SJSA1 (cell line): Measurements from ENCODE around the gene SAP30BP. TPM values are rescaled to one million over a fixed set of nuclear protein-coding genes. Genes with fewer than 3 reads are reported as not detected.

Experiments
- DNase-seq, 2 experiments: peaks; one replicate each; pipeline ENCODE4 v3.0.0-alpha.2; 2015 to 2020; ENCODE audit warnings: low spot score in 2 of 2, low read depth in 1 of 2
- H3K27ac ChIP-seq: fragments of 250-450 bp; sonication (Bioruptor Pico); 2 replicates; pipeline ENCODE4 v1.5.1; 2020; ENCODE audit warnings: mild to moderate bottlenecking, moderate library complexity
- H3K27me3 ChIP-seq: fragments of 250-450 bp; sonication (Bioruptor Pico); replicated peaks from 2 replicates; pipeline ENCODE4 v1.5.1; 2020; ENCODE audit warnings: mild to moderate bottlenecking, moderate library complexity
- H3K36me3 ChIP-seq: fragments of 250-450 bp; sonication (Bioruptor Pico); 2 replicates; pipeline ENCODE4 v1.5.1; 2020; ENCODE audit warnings: mild to moderate bottlenecking
- H3K4me1 ChIP-seq: fragments of 250-450 bp; sonication (Bioruptor Pico); replicated peaks from 2 replicates; pipeline ENCODE4 v1.6.1; 2021; ENCODE audit warnings: mild to moderate bottlenecking
- H3K4me3 ChIP-seq: fragments of 250-450 bp; sonication (Bioruptor Pico); 2 replicates; pipeline ENCODE4 v1.5.1; 2020; ENCODE audit warnings: mild to moderate bottlenecking
- H3K9me3 ChIP-seq: fragments of 250-450 bp; sonication (Bioruptor Pico); replicated peaks from 2 replicates; pipeline ENCODE4 v1.5.1; 2020; ENCODE audit warnings: mild to moderate bottlenecking
- total RNA-seq: library from RNA; depleted of rRNA; stranded (reverse); fragments of >200 nt; shearing (Covaris generic); gene quantifications from 2 replicates; pipeline ENCODE4 v1.2.3, GENCODE V29; 2014

Gene SAP30BP
- total RNA-seq, 1 experiment from 2014 or later = 90.5 TPM

DNA sequence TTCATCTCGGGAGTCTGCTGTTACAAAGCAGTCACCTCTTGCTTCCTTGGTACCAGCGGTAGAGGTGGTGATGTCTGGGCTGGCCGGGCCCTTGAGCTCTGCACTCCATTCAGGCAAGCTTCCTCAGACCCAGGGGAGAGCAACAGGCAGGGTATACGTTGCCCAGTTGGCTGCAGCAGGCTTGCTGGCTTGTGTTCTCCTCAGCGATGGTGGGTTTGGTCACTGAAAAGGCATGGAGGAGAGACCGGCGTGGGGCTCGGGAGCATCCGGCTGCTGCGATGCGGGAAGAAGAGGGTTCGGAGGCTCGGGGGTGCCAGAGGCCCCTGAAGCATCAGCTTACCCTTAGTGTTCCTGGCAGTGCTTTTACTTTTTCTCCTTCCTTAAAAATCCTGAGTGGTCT lies 25.8 kb downstream of the SAP30BP start:
- no peaks in the 10 kb centered on the region for H3K27me3 ChIP-seq
- peaks cover 74% of the 10 kb centered on the region for H3K36me3 ChIP-seq
- DNase-seq = no peak
- peak overlapping the region; percentile 63 for H3K27ac ChIP-seq
- no peak overlapping the region for H3K4me3 ChIP-seq
- peaks cover 83% of the 10 kb centered on the region for H3K4me1 ChIP-seq
- H3K9me3 ChIP-seq = no peaks in the 10 kb centered on the region

DNA sequence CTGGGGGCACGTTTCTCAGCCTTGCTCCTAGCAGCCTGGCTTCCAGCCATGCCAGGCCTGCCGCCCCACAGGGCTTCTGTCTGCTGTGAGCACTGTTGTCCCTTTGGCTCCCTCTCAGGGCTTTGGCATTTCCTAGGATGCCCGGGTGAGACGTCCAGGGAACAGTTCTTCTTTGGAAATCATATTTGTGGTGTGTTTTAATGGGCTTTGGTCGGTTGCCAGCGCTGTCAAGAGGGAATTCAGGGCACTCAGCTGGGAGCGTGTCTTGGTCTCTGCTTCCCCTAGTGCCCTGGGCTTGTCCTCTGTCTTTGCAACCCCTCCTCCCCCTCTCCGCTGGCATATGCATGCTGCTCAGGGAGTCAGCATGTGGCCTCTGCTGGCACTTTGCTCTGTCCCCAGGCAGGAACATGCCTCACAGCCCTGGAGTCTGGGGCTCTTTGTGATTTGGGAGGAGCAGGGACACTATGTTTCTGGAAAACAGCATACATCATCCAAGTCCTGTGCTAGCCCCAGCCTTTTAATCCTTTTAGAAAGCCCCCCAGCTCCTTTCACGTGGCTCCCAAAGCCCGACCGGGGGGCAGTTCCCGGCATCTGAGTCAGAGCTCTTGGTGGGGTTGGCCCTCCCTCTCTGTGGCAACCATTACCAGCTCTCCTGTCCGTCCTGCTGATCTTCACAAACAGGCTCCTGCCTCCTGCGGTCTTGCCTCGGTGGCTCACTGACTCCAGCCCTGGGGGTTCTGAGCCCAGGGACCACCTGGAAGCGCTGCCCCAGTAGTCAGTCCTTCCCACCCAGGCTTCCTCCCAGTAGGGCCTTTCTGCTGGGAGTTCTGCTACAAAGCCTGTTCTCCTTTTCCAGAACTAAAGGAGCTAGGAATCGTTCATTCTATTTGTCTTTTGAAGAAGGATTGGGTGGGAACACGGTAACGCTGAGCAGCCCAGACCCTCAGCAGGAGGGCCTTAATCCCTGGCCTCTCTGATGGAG lies 26.7 kb downstream of the SAP30BP start:
- H3K4me3 ChIP-seq = no peak overlapping the region
- H3K9me3 ChIP-seq = no peaks in the 10 kb centered on the region

DNA sequence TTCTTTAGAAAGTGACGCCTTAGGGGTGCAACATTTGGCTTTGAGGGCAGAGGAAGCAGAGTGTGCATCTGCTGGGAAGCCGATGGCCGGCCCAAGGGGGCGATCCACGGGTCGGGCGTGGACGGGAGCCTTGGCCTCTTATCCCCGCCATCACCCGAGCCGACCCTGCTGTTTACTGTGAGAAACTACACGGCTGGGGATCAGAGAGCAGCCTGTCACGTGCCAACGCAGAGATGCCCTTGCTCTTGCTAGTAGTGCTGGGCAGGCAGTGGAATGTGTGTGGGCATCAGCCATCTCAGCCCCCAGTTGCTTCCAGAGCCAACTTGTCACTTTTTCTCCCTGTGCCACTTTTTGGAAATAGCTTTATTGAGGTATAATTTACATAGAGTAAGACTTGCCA lies 27.4 kb downstream of the SAP30BP start:
- H3K27ac ChIP-seq = peak overlapping the region; percentile 63
- DNase-seq = no peak
- H3K27me3 ChIP-seq = no peaks in the 10 kb centered on the region
- no peak overlapping the region for H3K4me3 ChIP-seq
- H3K9me3 ChIP-seq = no peaks in the 10 kb centered on the region
- peaks cover 90% of the 10 kb centered on the region for H3K4me1 ChIP-seq
- peaks cover 72% of the 10 kb centered on the region for H3K36me3 ChIP-seq

More for the DNA sequence above, 26.7 kb downstream of the SAP30BP start:
- peak; percentile 97 to 98 for DNase-seq
- H3K36me3 ChIP-seq = peaks cover 68% of the 10 kb centered on the region
- peak overlapping the region; percentile 63 for H3K27ac ChIP-seq
- H3K4me1 ChIP-seq = peaks cover 83% of the 10 kb centered on the region
- no peaks in the 10 kb centered on the region for H3K27me3 ChIP-seq

DNA sequence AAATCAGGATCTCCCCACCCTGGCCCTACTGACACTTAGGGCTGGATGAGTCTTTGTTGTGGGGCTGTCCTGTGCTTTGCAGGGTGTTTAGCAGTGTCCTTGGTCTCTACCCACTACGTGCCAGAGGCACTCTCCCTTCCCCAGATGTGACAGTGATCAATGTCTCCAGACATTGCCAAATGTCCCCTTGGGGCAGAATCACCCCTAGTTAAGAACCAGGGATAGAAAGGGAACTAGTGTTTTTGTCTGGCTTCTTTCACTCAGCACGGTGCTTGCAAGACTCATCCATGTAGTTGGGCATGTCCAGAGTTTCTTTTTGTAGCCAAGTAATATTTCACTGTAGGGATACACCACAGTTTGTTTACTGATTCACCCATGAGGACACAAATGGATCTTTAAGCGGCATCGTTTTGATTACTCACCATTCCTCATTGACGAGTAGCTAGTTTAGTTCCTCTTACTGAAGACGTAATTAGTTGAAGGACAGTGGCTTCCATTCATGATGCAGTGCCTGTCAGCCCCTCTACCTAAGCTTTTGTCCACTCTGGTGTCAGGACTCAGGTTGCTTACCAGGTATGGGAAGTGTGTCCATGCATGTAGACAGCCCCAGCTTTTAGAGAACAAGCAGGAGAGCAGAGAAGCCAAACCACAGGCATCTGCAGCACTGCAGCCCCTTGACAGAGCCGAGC lies 28.1 kb downstream of the SAP30BP start:
- Histone ChIP-seq H3K9me3 (no peaks in the 10 kb centered on the region), H3K4me3 (no peak overlapping the region), H3K36me3 (peaks cover 73% of the 10 kb centered on the region), H3K27ac (peak overlapping the region; percentile 63; the same call in 1 of the 2 replicates), H3K4me1 (peaks cover 95% of the 10 kb centered on the region), H3K27me3 (no peaks in the 10 kb centered on the region)
- DNase-seq = no peak

DNA sequence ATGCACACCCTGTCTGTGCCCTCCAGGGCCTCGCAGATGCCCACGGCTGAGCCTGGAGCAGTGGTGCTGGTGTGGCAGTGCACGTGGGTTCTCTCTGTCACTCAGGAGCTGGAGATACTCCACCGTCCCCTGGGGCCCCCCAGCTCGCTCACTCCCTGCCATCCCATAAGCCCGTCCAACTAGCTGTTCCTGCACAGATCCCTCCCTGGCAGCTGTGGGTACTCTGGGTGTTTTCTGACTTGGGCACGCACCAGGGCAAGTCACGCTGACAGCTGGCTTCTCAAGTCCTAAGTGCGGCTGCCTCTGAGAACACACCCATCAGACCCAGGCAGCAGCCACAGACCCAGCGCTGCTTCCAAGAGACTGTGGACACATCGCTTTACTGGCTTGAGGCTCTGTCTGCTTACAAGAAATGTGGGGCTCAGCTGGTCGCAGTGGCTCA lies 28.7 kb downstream of the SAP30BP start:
- Histone ChIP-seq H3K4me3 (no peak overlapping the region), H3K9me3 (no peaks in the 10 kb centered on the region), H3K27me3 (no peaks in the 10 kb centered on the region), H3K27ac (no peak overlapping the region), H3K4me1 (peaks cover 95% of the 10 kb centered on the region), H3K36me3 (peaks cover 70% of the 10 kb centered on the region)
- DNase-seq = no peak

DNA sequence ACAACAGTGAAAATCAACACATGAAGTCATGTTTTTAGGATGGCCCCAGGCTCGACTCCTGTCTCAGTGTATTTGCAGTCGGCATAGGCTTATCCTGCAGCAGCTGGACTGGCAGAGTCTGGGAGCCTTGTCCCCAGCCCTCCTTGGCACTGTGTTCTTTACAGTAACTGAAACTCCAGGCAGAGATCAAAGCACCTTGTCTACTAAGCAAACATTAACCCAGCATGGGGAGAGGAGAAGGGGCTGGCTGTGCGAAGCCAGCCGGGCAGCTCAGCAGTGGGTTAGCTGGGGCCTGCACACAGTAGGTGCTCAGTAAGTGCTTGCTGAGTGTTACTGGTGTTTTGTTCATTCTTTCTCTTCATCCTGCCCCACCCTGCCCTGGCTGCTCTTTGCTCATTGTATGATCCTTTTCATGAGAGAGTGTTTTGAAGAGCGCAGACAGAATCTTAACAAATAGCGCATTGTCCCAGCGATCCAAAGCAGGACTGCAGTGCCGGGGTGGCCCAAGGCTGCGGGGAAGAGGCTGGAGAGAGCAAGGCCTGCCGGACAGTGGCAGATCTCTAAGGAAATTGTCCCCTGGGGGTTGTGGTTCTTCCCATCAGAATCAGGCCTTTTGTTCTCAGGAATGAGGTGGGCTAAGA lies 30.6 kb downstream of the SAP30BP start:
- Histone ChIP-seq H3K4me1 (peaks cover 85% of the 10 kb centered on the region), H3K4me3 (no peak overlapping the region), H3K9me3 (no peaks in the 10 kb centered on the region), H3K36me3 (peaks cover 70% of the 10 kb centered on the region), H3K27me3 (no peaks in the 10 kb centered on the region), H3K27ac (peak overlapping the region; percentile 31)
- DNase-seq = peak; percentile 89 to 92

DNA sequence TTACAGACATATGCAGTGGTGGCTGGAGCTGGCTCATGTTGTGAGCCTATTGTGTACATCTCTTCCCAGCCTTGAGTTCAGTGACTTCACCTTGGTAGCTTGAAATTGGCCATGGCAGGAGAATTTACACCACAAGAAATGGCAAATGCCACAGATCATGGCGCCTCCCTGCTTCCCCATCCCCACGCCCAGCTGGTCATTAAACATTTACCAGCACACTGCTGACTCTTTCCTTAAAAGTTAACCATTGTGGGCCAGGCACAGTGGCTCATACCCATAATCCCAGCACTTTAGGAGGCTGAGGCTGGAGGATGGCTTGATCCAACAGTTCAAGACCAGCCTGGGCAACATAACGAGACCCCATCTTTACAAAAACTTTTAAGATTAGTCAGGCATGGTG lies 31.5 kb downstream of the SAP30BP start:
- Histone ChIP-seq H3K4me1 (peaks cover 83% of the 10 kb centered on the region), H3K36me3 (peaks cover 74% of the 10 kb centered on the region), H3K9me3 (no peaks in the 10 kb centered on the region), H3K27ac (peak overlapping the region; percentile 39), H3K4me3 (no peak overlapping the region), H3K27me3 (no peaks in the 10 kb centered on the region)
- no peak for DNase-seq

DNA sequence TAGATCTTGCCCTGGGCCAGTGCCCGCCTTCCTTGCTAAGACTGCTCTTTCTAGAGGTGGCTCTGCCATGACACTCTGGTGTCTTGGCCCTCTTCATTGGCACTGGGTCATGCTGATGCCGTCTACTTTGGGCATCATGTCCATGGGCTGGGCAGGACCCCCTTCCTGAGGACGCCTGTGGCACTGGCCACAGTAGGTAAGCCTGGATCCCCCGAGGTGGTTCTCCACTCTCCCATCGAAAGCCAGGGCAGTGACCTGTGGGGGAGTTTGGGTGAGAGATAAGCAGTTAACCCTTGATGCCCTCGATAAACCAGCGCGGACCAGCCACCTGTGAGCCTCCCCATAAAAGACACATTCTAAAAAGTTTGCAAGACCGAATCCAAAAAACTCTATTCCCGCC lies 34.1 kb downstream of the SAP30BP start:
- Histone ChIP-seq H3K9me3 (no peaks in the 10 kb centered on the region), H3K27me3 (no peaks in the 10 kb centered on the region), H3K27ac (peak overlapping the region; percentile 83), H3K36me3 (peaks cover 79% of the 10 kb centered on the region), H3K4me1 (peaks cover 64% of the 10 kb centered on the region), H3K4me3 (no peak overlapping the region)
- no peak for DNase-seq

DNA sequence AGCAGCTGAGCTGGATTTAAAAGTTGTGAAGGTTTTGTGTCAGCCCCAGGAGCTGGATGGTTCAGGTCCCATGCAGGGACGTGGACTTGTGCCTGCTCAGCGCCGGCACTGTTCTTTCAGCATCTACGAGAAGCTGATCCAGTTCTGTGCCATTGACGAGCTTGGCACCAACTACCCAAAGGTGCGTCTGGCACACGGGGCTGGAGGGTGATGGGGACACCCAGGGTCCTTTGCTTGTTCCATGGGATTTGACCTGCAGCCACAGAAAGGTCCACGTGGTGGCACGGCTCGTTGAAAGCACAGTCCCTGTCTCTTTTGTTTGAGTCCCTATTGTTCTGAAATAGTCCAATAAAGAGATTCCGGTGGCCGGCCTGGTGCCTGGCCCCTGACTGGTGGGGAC lies 36.1 kb downstream of the SAP30BP start:
- H3K27me3 ChIP-seq = no peaks in the 10 kb centered on the region
- H3K4me3 ChIP-seq = no peak overlapping the region
- H3K4me1 ChIP-seq = peaks cover 67% of the 10 kb centered on the region
- DNase-seq = peak in 1 of 2 experiments; percentile 43
- peaks cover 92% of the 10 kb centered on the region for H3K36me3 ChIP-seq
- no peak overlapping the region for H3K27ac ChIP-seq
- no peaks in the 10 kb centered on the region for H3K9me3 ChIP-seq

DNA sequence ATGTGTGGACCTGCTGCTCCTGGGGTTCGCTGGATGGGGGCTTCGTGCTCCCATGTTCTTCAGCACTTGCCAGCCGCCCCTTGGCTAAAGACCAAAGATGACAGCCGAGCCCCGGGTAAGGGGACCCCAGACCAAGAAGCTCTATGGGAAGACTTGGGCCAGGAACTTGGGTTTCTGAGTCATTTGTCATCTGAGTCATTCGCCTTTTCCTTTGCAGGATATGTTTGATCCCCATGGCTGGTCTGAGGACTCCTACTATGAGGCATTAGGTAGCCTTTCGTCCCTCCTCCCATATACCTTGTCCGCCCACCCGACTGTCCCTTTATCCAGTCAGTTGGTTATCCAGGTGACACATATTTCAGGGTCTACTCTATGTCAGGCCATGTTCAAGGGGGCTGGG lies 36.5 kb downstream of the SAP30BP start:
- Histone ChIP-seq H3K27ac (no peak overlapping the region), H3K27me3 (no peaks in the 10 kb centered on the region), H3K4me1 (peaks cover 63% of the 10 kb centered on the region), H3K4me3 (no peak overlapping the region), H3K36me3 (peaks cover 96% of the 10 kb centered on the region), H3K9me3 (no peaks in the 10 kb centered on the region)
- peak in 1 of 2 experiments; percentile 47 for DNase-seq

DNA sequence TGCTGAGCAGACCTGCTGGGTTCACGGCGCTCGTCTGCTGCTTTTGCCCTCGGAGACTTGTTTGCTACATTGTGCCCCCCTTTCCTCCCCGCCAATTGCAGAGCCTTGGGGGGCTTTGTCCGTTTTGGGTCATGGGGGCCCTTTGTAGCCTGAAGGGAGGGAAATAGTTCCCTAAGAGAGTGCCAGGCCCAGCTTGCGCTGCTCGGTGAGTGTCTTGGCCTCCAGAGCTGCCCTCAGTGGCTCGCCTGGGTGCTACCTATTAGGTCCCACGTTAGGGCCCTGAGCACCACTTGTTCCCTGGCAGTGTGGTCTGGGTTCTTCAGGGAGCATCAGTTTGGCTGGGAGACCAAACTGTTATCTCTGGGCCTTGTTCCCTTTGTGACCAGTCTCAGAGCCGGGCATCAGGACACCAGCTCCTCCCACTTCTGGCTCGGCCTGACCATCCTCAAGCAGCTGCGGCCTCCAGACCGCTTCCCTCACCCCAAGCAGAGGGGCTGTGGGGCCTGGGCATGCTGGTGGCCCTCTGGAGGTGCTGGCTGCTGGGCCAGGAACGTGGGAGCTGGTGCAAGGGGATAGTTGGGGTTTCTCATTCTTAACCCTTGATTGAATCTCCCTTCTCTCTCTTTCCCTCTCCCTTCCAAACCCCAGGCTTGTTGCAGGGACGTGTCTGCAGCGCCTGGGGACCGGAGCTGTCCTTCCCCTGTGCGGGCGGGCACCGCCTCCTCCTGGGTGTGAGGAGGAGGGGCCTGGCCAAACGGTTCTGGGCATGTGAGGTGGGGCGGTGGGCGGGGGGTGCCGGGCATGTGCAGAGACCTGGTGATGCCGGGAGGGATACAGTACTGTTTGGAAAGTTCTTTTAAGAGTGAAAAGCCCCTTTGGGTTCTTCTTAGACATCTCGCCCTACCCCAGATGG lies 38.1 kb downstream of the SAP30BP start:
- H3K27me3 ChIP-seq = no peaks in the 10 kb centered on the region
- H3K36me3 ChIP-seq = peaks cover 83% of the 10 kb centered on the region
- no peak overlapping the region for H3K27ac ChIP-seq
- DNase-seq = peak in 1 of 2 experiments; percentile 48
- no peak overlapping the region for H3K4me3 ChIP-seq
- no peaks in the 10 kb centered on the region for H3K9me3 ChIP-seq
- peaks cover 46% of the 10 kb centered on the region for H3K4me1 ChIP-seq

DNA sequence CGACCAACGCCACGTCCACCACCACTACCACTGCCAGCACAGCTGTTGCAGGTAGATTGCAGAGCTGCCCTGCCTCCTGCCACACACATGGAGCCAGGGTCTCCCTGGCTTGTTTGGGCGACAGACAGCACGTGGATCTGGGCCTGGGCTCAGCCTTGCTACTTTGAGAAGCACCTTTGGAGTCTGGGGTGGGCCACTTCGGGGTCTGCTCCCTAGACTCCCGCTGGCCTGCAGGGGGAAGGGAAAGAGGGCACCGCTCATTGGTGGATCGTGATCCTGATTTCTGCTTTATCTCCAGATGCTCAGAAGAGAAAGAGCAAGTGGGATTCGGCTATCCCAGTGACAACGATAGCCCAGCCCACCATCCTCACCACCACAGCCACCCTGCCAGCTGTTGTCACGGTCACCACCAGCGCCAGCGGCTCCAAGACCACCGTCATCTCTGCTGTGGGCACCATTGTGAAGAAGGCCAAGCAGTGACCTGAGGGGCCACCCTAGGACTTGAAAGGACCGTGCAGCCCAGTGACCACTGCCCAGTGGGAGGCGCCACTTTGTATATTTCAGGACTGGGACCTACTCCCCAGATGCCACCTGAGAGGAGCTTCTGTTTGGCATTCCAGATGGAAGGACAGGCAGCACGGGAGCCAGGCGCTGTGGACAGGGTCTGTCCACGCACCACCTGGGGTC lies 39.0 kb downstream of the SAP30BP start:
- H3K4me1 ChIP-seq = peaks cover 37% of the 10 kb centered on the region
- no peak overlapping the region for H3K27ac ChIP-seq
- H3K27me3 ChIP-seq = no peaks in the 10 kb centered on the region
- no peaks in the 10 kb centered on the region for H3K9me3 ChIP-seq
- no peak overlapping the region for H3K4me3 ChIP-seq
- H3K36me3 ChIP-seq = peaks cover 77% of the 10 kb centered on the region
- peak in 1 of 2 experiments; percentile 43 for DNase-seq
